ENCODE data around the gene SPATA12. TPM values are rescaled to one million over a fixed set of nuclear protein-coding genes. Genes with fewer than 3 reads are reported as not detected.

The SPATA12 gene
- total and polyA plus RNA-seq, 2 experiments from 2014 or later: 0.10 to 0.65 TPM

DNA sequence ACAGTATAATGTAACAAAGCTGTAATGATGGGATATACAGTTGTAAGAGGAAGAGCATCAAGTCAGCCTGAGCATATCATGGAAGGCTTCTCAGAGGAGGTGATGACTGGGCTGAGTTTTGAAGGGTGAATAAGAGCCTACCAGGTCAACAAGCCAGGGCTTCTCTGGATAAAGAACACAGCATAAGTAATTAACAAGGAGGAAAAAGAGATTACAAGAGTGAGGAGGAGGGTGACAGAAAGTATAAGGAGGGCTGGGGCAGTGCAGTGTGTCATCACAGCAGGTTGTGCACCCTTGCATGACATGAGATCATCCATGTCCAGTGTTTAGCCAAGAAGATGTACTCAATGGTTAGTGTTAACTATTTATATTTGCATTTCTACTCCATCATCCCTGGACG lies 16.9 kb upstream of the SPATA12 start:
- TF ChIP-seq CREB1 (CRISPR knock-in tag; IDR thresholded peaks at IDR 0.05; ENCODE audit: low read depth): no peak
- no peak for TF ChIP-seq STAT1 (IDR thresholded peaks at IDR 0.05; ENCODE audit: unreplicated experiment)
- no peak for TF ChIP-seq EZH2 (IDR thresholded peaks at IDR 0.05; ENCODE audit: low read depth, unreplicated experiment)
- TF ChIP-seq POLR2AphosphoS5 (IDR thresholded peaks at IDR 0.05; ENCODE audit: low read depth): no peak
- TF ChIP-seq, protein P1, sequence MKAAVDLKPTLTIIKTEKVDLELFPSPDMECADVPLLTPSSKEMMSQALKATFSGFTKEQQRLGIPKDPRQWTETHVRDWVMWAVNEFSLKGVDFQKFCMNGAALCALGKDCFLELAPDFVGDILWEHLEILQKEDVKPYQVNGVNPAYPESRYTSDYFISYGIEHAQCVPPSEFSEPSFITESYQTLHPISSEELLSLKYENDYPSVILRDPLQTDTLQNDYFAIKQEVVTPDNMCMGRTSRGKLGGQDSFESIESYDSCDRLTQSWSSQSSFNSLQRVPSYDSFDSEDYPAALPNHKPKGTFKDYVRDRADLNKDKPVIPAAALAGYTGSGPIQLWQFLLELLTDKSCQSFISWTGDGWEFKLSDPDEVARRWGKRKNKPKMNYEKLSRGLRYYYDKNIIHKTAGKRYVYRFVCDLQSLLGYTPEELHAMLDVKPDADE (IDR thresholded peaks at IDR 0.05): no peak
- no peak for TF ChIP-seq JUNB (IDR thresholded peaks at IDR 0.05; ENCODE audit: unreplicated experiment)
- TF ChIP-seq NANOG (IDR thresholded peaks at IDR 0.05; ENCODE audit: borderline replicate concordance): no peak
- no peak for TF ChIP-seq EZH2phosphoT487 (IDR thresholded peaks at IDR 0.05; ENCODE audit: unreplicated experiment)
- TF ChIP-seq, protein P2, sequence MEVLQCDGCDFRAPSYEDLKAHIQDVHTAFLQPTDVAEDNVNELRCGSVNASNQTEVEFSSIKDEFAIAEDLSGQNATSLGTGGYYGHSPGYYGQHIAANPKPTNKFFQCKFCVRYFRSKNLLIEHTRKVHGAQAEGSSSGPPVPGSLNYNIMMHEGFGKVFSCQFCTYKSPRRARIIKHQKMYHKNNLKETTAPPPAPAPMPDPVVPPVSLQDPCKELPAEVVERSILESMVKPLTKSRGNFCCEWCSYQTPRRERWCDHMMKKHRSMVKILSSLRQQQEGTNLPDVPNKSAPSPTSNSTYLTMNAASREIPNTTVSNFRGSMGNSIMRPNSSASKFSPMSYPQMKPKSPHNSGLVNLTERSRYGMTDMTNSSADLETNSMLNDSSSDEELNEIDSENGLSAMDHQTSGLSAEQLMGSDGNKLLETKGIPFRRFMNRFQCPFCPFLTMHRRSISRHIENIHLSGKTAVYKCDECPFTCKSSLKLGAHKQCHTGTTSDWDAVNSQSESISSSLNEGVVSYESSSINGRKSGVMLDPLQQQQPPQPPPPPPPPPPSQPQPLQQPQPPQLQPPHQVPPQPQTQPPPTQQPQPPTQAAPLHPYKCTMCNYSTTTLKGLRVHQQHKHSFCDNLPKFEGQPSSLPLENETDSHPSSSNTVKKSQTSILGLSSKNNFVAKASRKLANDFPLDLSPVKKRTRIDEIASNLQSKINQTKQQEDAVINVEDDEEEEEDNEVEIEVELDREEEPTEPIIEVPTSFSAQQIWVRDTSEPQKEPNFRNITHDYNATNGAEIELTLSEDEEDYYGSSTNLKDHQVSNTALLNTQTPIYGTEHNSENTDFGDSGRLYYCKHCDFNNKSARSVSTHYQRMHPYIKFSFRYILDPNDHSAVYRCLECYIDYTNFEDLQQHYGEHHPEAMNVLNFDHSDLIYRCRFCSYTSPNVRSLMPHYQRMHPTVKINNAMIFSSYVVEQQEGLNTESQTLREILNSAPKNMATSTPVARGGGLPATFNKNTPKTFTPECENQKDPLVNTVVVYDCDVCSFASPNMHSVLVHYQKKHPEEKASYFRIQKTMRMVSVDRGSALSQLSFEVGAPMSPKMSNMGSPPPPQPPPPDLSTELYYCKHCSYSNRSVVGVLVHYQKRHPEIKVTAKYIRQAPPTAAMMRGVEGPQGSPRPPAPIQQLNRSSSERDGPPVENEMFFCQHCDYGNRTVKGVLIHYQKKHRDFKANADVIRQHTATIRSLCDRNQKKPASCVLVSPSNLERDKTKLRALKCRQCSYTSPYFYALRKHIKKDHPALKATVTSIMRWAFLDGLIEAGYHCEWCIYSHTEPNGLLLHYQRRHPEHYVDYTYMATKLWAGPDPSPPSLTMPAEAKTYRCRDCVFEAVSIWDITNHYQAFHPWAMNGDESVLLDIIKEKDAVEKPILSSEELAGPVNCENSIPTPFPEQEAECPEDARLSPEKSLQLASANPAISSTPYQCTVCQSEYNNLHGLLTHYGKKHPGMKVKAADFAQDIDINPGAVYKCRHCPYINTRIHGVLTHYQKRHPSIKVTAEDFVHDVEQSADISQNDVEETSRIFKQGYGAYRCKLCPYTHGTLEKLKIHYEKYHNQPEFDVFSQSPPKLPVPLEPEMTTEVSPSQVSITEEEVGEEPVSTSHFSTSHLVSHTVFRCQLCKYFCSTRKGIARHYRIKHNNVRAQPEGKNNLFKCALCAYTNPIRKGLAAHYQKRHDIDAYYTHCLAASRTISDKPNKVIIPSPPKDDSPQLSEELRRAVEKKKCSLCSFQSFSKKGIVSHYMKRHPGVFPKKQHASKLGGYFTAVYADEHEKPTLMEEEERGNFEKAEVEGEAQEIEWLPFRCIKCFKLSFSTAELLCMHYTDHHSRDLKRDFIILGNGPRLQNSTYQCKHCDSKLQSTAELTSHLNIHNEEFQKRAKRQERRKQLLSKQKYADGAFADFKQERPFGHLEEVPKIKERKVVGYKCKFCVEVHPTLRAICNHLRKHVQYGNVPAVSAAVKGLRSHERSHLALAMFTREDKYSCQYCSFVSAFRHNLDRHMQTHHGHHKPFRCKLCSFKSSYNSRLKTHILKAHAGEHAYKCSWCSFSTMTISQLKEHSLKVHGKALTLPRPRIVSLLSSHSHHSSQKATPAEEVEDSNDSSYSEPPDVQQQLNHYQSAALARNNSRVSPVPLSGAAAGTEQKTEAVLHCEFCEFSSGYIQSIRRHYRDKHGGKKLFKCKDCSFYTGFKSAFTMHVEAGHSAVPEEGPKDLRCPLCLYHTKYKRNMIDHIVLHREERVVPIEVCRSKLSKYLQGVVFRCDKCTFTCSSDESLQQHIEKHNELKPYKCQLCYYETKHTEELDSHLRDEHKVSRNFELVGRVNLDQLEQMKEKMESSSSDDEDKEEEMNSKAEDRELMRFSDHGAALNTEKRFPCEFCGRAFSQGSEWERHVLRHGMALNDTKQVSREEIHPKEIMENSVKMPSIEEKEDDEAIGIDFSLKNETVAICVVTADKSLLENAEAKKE (CRISPR knock-in tag; IDR thresholded peaks at IDR 0.05): no peak
- no peak for TF ChIP-seq ZNF331 (CRISPR knock-in tag; IDR thresholded peaks at IDR 0.05; ENCODE audit: low read depth)
- TF ChIP-seq, protein P3, sequence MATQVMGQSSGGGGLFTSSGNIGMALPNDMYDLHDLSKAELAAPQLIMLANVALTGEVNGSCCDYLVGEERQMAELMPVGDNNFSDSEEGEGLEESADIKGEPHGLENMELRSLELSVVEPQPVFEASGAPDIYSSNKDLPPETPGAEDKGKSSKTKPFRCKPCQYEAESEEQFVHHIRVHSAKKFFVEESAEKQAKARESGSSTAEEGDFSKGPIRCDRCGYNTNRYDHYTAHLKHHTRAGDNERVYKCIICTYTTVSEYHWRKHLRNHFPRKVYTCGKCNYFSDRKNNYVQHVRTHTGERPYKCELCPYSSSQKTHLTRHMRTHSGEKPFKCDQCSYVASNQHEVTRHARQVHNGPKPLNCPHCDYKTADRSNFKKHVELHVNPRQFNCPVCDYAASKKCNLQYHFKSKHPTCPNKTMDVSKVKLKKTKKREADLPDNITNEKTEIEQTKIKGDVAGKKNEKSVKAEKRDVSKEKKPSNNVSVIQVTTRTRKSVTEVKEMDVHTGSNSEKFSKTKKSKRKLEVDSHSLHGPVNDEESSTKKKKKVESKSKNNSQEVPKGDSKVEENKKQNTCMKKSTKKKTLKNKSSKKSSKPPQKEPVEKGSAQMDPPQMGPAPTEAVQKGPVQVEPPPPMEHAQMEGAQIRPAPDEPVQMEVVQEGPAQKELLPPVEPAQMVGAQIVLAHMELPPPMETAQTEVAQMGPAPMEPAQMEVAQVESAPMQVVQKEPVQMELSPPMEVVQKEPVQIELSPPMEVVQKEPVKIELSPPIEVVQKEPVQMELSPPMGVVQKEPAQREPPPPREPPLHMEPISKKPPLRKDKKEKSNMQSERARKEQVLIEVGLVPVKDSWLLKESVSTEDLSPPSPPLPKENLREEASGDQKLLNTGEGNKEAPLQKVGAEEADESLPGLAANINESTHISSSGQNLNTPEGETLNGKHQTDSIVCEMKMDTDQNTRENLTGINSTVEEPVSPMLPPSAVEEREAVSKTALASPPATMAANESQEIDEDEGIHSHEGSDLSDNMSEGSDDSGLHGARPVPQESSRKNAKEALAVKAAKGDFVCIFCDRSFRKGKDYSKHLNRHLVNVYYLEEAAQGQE (IDR thresholded peaks at IDR 0.05; ENCODE audit: unreplicated experiment): no peak
- no peak for TF ChIP-seq ZNF114 (CRISPR knock-in tag; IDR thresholded peaks at IDR 0.05)
- TF ChIP-seq, protein P4, sequence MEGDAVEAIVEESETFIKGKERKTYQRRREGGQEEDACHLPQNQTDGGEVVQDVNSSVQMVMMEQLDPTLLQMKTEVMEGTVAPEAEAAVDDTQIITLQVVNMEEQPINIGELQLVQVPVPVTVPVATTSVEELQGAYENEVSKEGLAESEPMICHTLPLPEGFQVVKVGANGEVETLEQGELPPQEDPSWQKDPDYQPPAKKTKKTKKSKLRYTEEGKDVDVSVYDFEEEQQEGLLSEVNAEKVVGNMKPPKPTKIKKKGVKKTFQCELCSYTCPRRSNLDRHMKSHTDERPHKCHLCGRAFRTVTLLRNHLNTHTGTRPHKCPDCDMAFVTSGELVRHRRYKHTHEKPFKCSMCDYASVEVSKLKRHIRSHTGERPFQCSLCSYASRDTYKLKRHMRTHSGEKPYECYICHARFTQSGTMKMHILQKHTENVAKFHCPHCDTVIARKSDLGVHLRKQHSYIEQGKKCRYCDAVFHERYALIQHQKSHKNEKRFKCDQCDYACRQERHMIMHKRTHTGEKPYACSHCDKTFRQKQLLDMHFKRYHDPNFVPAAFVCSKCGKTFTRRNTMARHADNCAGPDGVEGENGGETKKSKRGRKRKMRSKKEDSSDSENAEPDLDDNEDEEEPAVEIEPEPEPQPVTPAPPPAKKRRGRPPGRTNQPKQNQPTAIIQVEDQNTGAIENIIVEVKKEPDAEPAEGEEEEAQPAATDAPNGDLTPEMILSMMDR (conservative IDR thresholded peaks at IDR 0.05; ENCODE audit: low read depth in 2 of 2): no peak

More for the DNA sequence above, 16.9 kb upstream of the SPATA12 start:
- peaks cover 18% of the 10 kb centered on the region; the same call in 1 of the 2 replicates for H3K9me2 ChIP-seq (ENCODE audit: insufficient read depth)
- no peaks in the 10 kb centered on the region for H3F3A ChIP-seq (replicated peaks; ENCODE audit: low read depth)
- no peak overlapping the region for H3K4me3 Mint-ChIP-seq
- no peaks in the 10 kb centered on the region for H4K20me1 ChIP-seq (replicated peaks; ENCODE audit: insufficient read depth)
- no peaks in the 10 kb centered on the region for H3K4me1 ChIP-seq (ENCODE audit: insufficient read depth)
- H3K36me3 Mint-ChIP-seq (ENCODE audit: low read depth): no peaks in the 10 kb centered on the region
- no peak overlapping the region for H3K27ac Mint-ChIP-seq
- no peaks in the 10 kb centered on the region for H3K9me3 Mint-ChIP-seq
- no peak overlapping the region for H3K4me3 ChIP-seq
- H3K4me2 ChIP-seq: no peak overlapping the region
- H3K27me3 ChIP-seq (ENCODE audit: insufficient read depth): no peaks in the 10 kb centered on the region
- no peaks in the 10 kb centered on the region for H3K36me3 ChIP-seq (ENCODE audit: insufficient read depth)
- DNase-seq (ENCODE audit: low spot score) (no peak), ATAC-seq (no peak)
- H3K27me3 Mint-ChIP-seq (ENCODE audit: insufficient read depth, low read depth, poor library complexity): no peaks in the 10 kb centered on the region
- H3K4me1 Mint-ChIP-seq: peaks cover 12% of the 10 kb centered on the region
- no peak overlapping the region for H3K27ac ChIP-seq (ENCODE audit: low read depth)
- no peak overlapping the region for H2AFZ ChIP-seq
- H3K79me2 ChIP-seq (replicated peaks; ENCODE audit: insufficient read depth): no peaks in the 10 kb centered on the region

Data from GM23338 (cell line).